HG02981 (cell line): ENCODE measurements around the gene QRFPR.
A peak's percentile ranks its signal among the peaks of the same experiment; 100 is the strongest.
"Not testable (repeated sequence)": the region's sequence is repeated elsewhere in the genome, so short reads cannot be mapped to it uniquely, and the experiment has no call there.

Source experiments
- ATAC-seq: cut with Tn5 transposase; IDR thresholded peaks from one replicate; pipeline ENCODE4 v1.9.1; 2021; ENCODE audit warnings: mild to moderate bottlenecking, moderate library complexity; ENCODE audit not compliant: unreplicated experiment

The QRFPR gene

GRCh38 chr4:121339824-121340223, 41.0 kb downstream of the QRFPR start:
- ATAC-seq: no peak

DNA sequence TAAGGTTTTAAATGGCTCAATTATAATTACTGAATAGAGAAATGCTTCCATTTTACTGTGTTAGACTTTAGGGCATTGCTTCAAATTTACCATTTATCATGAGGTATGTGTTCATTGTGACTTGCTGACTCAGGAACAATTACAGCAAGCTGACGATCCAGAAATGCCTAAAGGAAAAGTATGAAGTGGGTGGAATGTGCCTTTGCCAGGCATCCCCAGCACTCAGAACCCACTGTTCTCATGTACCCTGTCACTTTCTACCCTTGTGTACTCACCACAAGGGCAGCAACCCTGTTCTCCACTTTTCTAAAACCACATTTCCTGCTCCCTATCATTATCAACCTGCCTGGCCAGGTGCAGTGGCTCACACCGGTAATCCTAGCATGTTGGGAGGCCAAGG, 41.5 kb downstream of the QRFPR start:
- no peak for ATAC-seq

- no peak for ATAC-seq
Observed at GRCh38 chr4:121338518-121338917, 42.3 kb downstream of the QRFPR start.

DNA sequence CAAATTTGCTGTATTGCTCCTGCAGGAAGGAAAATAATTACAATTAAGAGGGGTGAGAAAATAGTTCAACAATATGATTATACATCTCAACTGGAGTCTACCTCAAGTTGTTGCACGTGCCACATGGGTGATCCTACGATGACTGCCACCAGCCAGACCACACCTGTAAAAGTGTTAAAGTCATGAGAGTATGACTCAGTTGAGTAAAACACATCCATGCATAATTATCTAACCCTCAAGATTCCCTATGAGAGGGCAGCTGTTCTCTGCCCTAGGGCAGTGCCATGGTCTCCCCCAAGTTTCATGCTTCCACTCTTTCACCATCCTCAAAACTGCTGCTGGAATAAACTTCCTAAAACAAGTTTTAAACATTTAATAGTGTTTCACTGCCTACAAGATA, 44.1 kb downstream of the QRFPR start:
- ATAC-seq: no peak

GRCh38 chr4:121330180-121330665, 50.6 kb downstream of the QRFPR start:
- ATAC-seq: no peak

- no peak for ATAC-seq
Observed at GRCh38 chr4:121326597-121326996, 54.2 kb downstream of the QRFPR start.

GRCh38 chr4:121324331-121324730, 56.5 kb downstream of the QRFPR start:
- ATAC-seq: no peak

- no peak for ATAC-seq
Observed at GRCh38 chr4:121321466-121321865, 59.4 kb downstream of the QRFPR start.

DNA sequence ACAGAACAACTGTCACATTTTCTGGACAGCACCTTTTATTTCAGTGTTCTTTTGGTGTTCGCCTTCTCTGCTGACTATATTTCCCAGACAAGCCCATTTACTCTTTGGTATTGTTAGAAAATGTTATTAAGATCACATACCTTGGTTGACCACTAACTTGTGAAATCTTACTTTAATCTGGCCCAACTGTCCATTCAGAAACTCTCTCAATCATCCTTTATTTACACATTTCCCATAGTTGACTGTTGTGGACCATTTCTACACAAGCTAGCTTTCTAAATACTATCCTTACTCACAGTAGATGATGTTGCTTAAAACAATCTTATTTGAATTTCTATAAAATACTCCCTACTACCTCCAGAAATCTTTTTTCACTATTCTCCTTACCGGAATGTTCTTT, 64.7 kb downstream of the QRFPR start:
- no peak for ATAC-seq

DNA sequence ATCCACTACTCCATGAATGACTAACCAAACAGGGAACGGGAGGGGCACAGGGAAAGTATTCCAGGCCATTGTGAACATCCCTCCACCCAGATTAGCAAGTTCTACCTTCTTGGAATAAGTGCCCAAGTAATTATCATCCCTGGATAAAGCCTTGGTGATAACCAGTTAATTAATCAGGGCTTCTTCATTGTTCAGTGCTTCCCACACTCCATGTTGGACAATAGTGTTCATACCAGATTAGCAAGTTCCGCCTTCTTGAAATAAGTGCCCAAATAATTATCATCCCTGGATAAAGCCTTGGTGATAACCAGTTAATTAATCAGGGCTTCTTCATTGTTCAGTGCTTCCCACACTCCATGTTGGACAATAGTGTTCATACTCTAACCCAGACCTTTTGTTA, 67.4 kb downstream of the QRFPR start:
- ATAC-seq: not testable (repeated sequence)

- ATAC-seq: no peak
Observed at GRCh38 chr4:121308828-121309227, 72.0 kb downstream of the QRFPR start.

GRCh38 chr4:121308328-121308663, 72.5 kb downstream of the QRFPR start:
- ATAC-seq: no peak

GRCh38 chr4:121307445-121308327, 73.1 kb downstream of the QRFPR start:
- ATAC-seq: peak; percentile 90

- peak; percentile 36 for ATAC-seq
Observed at GRCh38 chr4:121306931-121307330, 73.9 kb downstream of the QRFPR start.

DNA sequence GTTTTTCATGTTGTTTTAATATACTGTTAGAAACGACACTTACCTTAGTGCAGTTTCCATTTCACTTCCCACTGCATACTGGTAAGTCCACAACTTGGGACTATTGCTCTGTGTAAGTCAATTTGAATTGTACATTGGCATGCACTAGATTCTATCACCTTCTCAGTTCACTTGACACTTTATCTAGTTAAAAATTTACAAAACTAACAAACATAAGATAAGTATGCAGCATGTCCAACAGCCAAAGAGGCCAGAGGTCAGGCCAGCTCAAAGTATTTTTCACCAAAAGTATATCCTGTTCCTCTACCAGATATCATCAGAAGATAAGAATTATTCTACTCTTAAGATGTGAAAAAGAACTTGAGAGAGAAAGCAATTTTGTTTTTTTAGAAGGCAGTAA, 75.9 kb downstream of the QRFPR start:
- no peak for ATAC-seq

DNA sequence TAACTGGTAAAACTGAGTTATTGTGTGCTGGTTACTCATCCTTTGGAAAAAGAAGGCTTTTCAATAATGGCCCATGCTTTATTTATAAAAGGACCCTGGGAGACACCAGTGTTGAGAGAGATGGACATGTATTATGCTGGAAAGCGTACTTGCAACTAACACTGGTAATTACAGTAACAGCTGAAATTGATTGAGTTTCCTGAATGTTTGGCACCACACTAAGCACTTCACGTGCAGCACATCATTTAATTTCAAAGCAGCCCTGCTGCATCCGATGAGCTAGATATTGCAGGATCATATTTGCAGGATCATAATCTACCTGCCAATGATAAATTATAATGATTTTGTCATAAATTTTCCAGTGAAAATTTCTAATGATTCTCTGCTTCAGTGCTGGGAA, 81.5 kb downstream of the QRFPR start:
- ATAC-seq: no peak

DNA sequence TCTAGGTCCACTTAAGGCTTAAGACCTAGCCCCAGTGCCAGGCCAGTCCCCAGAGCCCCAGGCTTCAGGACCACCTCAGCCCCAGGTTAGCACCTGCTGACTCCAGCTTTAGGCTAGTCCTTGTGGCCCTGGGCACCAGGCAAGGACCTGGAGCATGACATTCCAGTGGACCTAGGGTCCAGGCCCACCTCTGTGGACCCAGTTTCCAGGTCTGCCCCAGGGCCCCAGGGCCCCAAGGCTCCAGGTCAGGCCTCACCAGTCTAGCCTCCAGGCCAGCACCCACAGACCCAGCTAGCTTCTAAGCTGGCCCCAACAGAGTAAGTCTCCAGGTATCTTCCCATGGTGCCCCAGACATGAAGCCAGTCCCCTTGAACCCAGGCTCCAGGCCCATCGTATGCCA, 97.5 kb downstream of the QRFPR start:
- no peak for ATAC-seq

DNA sequence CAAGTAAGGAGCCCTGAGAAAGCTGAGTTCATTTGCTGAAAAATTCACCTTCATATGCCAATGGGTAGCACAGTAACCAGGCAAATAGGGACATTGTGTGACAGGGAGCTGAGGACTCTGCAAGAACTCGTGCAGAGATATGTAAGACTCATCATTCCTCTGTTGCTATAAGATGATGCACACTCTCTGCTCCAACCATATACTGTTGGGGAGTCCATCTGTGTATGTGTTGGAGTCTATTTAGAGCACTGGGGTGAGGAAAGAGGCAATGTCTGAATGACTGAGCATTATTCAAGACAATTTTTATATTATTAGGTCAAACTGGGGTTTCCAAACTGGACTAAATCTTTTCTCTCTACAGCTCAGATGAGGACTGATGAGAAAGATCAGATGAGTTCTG, 100.4 kb downstream of the QRFPR start:
- ATAC-seq: no peak

GRCh38 chr4:121278811-121279368, 101.9 kb downstream of the QRFPR start:
- ATAC-seq: peak; percentile 90
